HepG2 (cell line): ENCODE results near the gene CACNA1C. TPM values are rescaled to one million over a fixed set of nuclear protein-coding genes. Genes with fewer than 3 reads are reported as not detected.

Experiments
- ATAC-seq: fragments of 200-7000 bp; cut with Tn5 transposase; 3 replicates; pipeline ENCODE4 v1.9.1; 2020; ENCODE audit warnings: mild to moderate bottlenecking, moderate library complexity
- BruUV-seq: library from RNA; stranded (reverse); fragments of 400-500 nt; replicated peaks from 2 replicates; lab custom pipeline; 2021; lab: Mats Ljungman, UMichigan
- CTCF ChIA-PET: fragments of 300-600 bp; formaldehyde crosslinking; extraction: SDS; loops from one replicate; lab custom pipeline; 2021; ENCODE audit warnings: low total read pairs, inconsistent platforms, low intra/inter-chr PET ratio; lab: Yijun Ruan, JAX
- POLR2A ChIA-PET: fragments of 350-600 bp; sonication (Branson Sonifier 250); formaldehyde crosslinking; loops from one replicate; lab custom pipeline; 2020; ENCODE audit warnings: antibody characterized with exemption, inconsistent platforms; lab: Yijun Ruan, JAX
- DNase-seq: peaks from one replicate; pipeline ENCODE4 v3.0.0-alpha.2; 2015; ENCODE audit warnings: low spot score
- FAIRE-seq: peaks from 3 replicates; lab custom pipeline; 2011; peaks lifted over from hg19 to GRCh38; lab: Jason Lieb, UNC
- H2AFZ ChIP-seq: one replicate; pipeline ENCODE4 v1.6.1; 2011; ENCODE audit warnings: low read length, inconsistent platforms
- H3K27ac ChIP-seq: fragments of 300-600 bp; 3 replicates; pipeline ENCODE4 v1.8.0; 2011; ENCODE audit warnings: mixed run types, mild to moderate bottlenecking, mixed read lengths, low read length, inconsistent platforms; ENCODE audit not compliant: insufficient read depth; ENCODE audit errors: extremely low read length
- H3K27me3 ChIP-seq, 2 experiments: fragments of 200-600 bp in 1 of 2; 2 replicates in 1 of 2; 3 replicates in 1 of 2; pipeline versions ENCODE4 v1.6.0 to v1.8.0; 2011; ENCODE audit warnings: low read length in 2 of 2, mild to moderate bottlenecking in 2 of 2, moderate library complexity in 2 of 2, inconsistent platforms in 1 of 2; ENCODE audit not compliant: insufficient read depth in 2 of 2, control insufficient read depth in 1 of 2
- H3K36me3 ChIP-seq, 2 experiments: fragments of 200-600 bp in 1 of 2; replicated peaks in 1 of 2; 2 replicates in 1 of 2; 3 replicates in 1 of 2; pipeline versions ENCODE4 v1.5.1 to v1.8.0; 2011; ENCODE audit warnings: low read length in 2 of 2, inconsistent platforms in 1 of 2; ENCODE audit not compliant: insufficient read depth in 2 of 2, control insufficient read depth in 1 of 2
- H3K4me1 ChIP-seq: 2 replicates; pipeline ENCODE4 v1.5.1; 2012; ENCODE audit warnings: low read length, inconsistent platforms; ENCODE audit not compliant: insufficient read depth
- H3K4me2 ChIP-seq: 2 replicates; pipeline ENCODE4 v1.6.0; 2011; ENCODE audit warnings: low read depth, low read length, inconsistent platforms
- H3K4me3 ChIP-seq, 3 experiments: fragments of 200-600 bp in 1 of 3; sonication (generic), shearing (Covaris generic) in 1 of 3; replicated peaks in 1 of 3; 2 replicates each; pipeline ENCODE4 v1.5.1; 2011 to 2016; ENCODE audit warnings: low read length in 3 of 3, inconsistent platforms in 2 of 3, low read depth in 2 of 3, mild to moderate bottlenecking in 2 of 3, control low read depth in 1 of 3, mixed read lengths in 1 of 3; ENCODE audit not compliant: insufficient read depth in 1 of 3
- H3K79me2 ChIP-seq: one replicate; pipeline ENCODE4 v1.6.1; 2011; ENCODE audit warnings: low read length, inconsistent platforms; ENCODE audit not compliant: insufficient read depth
- H3K9ac ChIP-seq: 2 replicates; pipeline ENCODE4 v1.6.0; 2011; ENCODE audit warnings: mild to moderate bottlenecking, low read depth, low read length, inconsistent platforms; ENCODE audit not compliant: insufficient read depth
- H3K9me3 ChIP-seq: 2 replicates; pipeline ENCODE4 v1.5.1; 2012; ENCODE audit warnings: mild to moderate bottlenecking, low read length
- H4K20me1 ChIP-seq: 2 replicates; pipeline ENCODE4 v1.6.0; 2011; ENCODE audit warnings: inconsistent platforms, mild to moderate bottlenecking, low read length, moderate library complexity; ENCODE audit not compliant: insufficient read depth
- ARNT ChIP-seq: fragments of 450-650 bp; IDR thresholded peaks from 2 replicates; pipeline ENCODE4 v1.6.1; 2017
- IRF1 ChIP-seq: sonication (generic); formaldehyde crosslinking; IDR thresholded peaks from 2 replicates; pipeline ENCODE4 v1.4.0; 2020; ENCODE audit warnings: low read depth, mild to moderate bottlenecking, missing genetic modification reagents
- MAFK ChIP-seq, 2 experiments: IDR thresholded peaks in 1 of 2; conservative IDR thresholded peaks in 1 of 2; 2 replicates each; pipeline ENCODE4 v1.6.1; 2011; ENCODE audit warnings: improper control_type of control experiment in 2 of 2, low read length in 2 of 2
- MEIS1 ChIP-seq: sonication (generic); formaldehyde crosslinking; IDR thresholded peaks from 2 replicates; pipeline ENCODE4 v1.9.0; 2021; ENCODE audit warnings: mild to moderate bottlenecking, missing genetic modification reagents, moderate library complexity, borderline replicate concordance
- SMC3 ChIP-seq: IDR thresholded peaks from 2 replicates; pipeline ENCODE4 v1.6.1; 2011; ENCODE audit warnings: low read length, improper control_type of control experiment
- TRAFD1 ChIP-seq: sonication (generic); formaldehyde crosslinking; IDR thresholded peaks from 2 replicates; pipeline ENCODE4 v1.5.1; 2020; ENCODE audit warnings: missing genetic modification reagents, mild to moderate bottlenecking, borderline replicate concordance
- ZNF326 ChIP-seq: sonication (generic); formaldehyde crosslinking; IDR thresholded peaks from 2 replicates; pipeline ENCODE4 v1.4.0; 2020; ENCODE audit warnings: missing genetic modification reagents, borderline replicate concordance
- ZNF570 ChIP-seq: sonication (generic); formaldehyde crosslinking; IDR thresholded peaks from 2 replicates; pipeline ENCODE4 v1.4.0; 2020; ENCODE audit warnings: mild to moderate bottlenecking, missing genetic modification reagents, borderline replicate concordance
- ZNF572 ChIP-seq: sonication (generic); formaldehyde crosslinking; IDR thresholded peaks from 2 replicates; pipeline ENCODE4 v1.5.1; 2020; ENCODE audit warnings: mild to moderate bottlenecking, missing genetic modification reagents
- WGBS: methylation state at CpG from one replicate; pipeline ENCODE4 v1.1.6; 2017; ENCODE audit warnings: low lambda C conversion rate; 5-methylcytosine and 5-hydroxymethylcytosine counted together
- in situ Hi-C: cut with HindIII; loops from 2 replicates; pipeline ENCODE4 v1.10.0; 2017; ENCODE audit warnings: low pct_unique_long_range_greater_than_20kb; ENCODE audit not compliant: extremely low pct_ligation_motif_present
- intact Hi-C: fragments of 100-400 bp; cut with micrococcal nuclease; formaldehyde crosslinking; loops from one replicate; pipeline ENCODE4 v1.10.0; 2022; ENCODE audit not compliant: unreplicated experiment
- polyA plus RNA-seq, 8 experiments: library from polyadenylated mRNA; depleted of rRNA in 3 of 8; stranded (reverse) in 7 of 8; unstranded in 1 of 8; fragments of >200 nt; fragmentation: Illumina TruSeq in 4 of 8; extraction: Trizol in 4 of 8; gene quantifications; 2 replicates each; pipeline versions ENCODE4 v1.2.1 to v1.2.3, GENCODE V29; 2011 to 2016; ENCODE audit warnings: low read depth in 4 of 8, missing spikeins in 1 of 8, mixed read lengths in 1 of 8; ENCODE audit not compliant: insufficient read depth in 1 of 8
- total RNA-seq, 5 experiments: library from RNA; depleted of rRNA; stranded (reverse); fragments of >200 nt; fragmentation: Illumina TruSeq; extraction: Trizol; gene quantifications; 2 replicates each; pipeline ENCODE4 v1.2.3, GENCODE V29; 2016; ENCODE audit warnings: low read depth in 1 of 5
- TF ChIP-seq, protein P1 (sequence below): IDR thresholded peaks from 2 replicates; pipeline ENCODE4 v1.6.1; 2016; ENCODE audit warnings: mild to moderate bottlenecking, missing biosample characterization, missing genetic modification reagents
- TF ChIP-seq, protein P2 (sequence below): sonication (generic); formaldehyde crosslinking; IDR thresholded peaks from 2 replicates; pipeline ENCODE4 v1.5.0; 2020; ENCODE audit warnings: missing genetic modification reagents
- TF ChIP-seq, protein P3 (sequence below): sonication (generic); formaldehyde crosslinking; IDR thresholded peaks from 2 replicates; pipeline ENCODE4 v1.4.0; 2020; ENCODE audit warnings: missing genetic modification reagents
- TF ChIP-seq, protein P4 (sequence below): fragments of 450-650 bp; IDR thresholded peaks from 2 replicates; pipeline ENCODE4 v1.6.1; 2017

The CACNA1C gene
- total and polyA plus RNA-seq, 2 of the 13 experiments (the other 11 are each of a cell fraction or from before 2014, with no cell fraction given), result not detected

- intact Hi-C loops, result no loop called here
- H3K4me1 ChIP-seq, result no peaks in the 10 kb centered on the region
- ATAC-seq (no peak), FAIRE-seq (no peak), DNase-seq (no peak)
- H3K9me3 ChIP-seq, result no peaks in the 10 kb centered on the region
- H3K36me3 ChIP-seq, result no peaks in the 10 kb centered on the region
- in situ Hi-C loops, result no loop called here
- no peak for TF ChIP-seq MEIS1 (CRISPR knock-in tag)
- TF ChIP-seq, protein P1, sequence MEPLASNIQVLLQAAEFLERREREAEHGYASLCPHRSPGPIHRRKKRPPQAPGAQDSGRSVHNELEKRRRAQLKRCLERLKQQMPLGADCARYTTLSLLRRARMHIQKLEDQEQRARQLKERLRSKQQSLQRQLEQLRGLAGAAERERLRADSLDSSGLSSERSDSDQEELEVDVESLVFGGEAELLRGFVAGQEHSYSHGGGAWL, result no peak
- no peak for TF ChIP-seq ARNT
- no peak for TF ChIP-seq SMC3
- no peak for TF ChIP-seq ZNF570
- no peak for TF ChIP-seq TRAFD1
- TF ChIP-seq, protein P2, sequence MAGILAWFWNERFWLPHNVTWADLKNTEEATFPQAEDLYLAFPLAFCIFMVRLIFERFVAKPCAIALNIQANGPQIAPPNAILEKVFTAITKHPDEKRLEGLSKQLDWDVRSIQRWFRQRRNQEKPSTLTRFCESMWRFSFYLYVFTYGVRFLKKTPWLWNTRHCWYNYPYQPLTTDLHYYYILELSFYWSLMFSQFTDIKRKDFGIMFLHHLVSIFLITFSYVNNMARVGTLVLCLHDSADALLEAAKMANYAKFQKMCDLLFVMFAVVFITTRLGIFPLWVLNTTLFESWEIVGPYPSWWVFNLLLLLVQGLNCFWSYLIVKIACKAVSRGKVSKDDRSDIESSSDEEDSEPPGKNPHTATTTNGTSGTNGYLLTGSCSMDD (CRISPR knock-in tag), result no peak
- TF ChIP-seq, protein P3, sequence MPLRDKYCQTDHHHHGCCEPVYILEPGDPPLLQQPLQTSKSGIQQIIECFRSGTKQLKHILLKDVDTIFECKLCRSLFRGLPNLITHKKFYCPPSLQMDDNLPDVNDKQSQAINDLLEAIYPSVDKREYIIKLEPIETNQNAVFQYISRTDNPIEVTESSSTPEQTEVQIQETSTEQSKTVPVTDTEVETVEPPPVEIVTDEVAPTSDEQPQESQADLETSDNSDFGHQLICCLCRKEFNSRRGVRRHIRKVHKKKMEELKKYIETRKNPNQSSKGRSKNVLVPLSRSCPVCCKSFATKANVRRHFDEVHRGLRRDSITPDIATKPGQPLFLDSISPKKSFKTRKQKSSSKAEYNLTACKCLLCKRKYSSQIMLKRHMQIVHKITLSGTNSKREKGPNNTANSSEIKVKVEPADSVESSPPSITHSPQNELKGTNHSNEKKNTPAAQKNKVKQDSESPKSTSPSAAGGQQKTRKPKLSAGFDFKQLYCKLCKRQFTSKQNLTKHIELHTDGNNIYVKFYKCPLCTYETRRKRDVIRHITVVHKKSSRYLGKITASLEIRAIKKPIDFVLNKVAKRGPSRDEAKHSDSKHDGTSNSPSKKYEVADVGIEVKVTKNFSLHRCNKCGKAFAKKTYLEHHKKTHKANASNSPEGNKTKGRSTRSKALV (CRISPR knock-in tag), result no peak
- TF ChIP-seq IRF1 (CRISPR knock-in tag), result no peak
- TF ChIP-seq MAFK (conservative IDR thresholded peaks at IDR 0.05 in 1 of 2, IDR thresholded peaks at IDR 0.05 in 1 of 2; ENCODE audit: low read length in 2 of 2), result no peak
- TF ChIP-seq, protein P4, sequence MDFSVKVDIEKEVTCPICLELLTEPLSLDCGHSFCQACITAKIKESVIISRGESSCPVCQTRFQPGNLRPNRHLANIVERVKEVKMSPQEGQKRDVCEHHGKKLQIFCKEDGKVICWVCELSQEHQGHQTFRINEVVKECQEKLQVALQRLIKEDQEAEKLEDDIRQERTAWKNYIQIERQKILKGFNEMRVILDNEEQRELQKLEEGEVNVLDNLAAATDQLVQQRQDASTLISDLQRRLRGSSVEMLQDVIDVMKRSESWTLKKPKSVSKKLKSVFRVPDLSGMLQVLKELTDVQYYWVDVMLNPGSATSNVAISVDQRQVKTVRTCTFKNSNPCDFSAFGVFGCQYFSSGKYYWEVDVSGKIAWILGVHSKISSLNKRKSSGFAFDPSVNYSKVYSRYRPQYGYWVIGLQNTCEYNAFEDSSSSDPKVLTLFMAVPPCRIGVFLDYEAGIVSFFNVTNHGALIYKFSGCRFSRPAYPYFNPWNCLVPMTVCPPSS, result no peak
- TF ChIP-seq ZNF572 (CRISPR knock-in tag), result no peak
- no peak for TF ChIP-seq ZNF326 (CRISPR knock-in tag)
- no peak overlapping the region for H2AFZ ChIP-seq
- no peak overlapping the region for H3K9ac ChIP-seq
- no TSS peak for BruUV-seq
- CTCF ChIA-PET, result no interaction called here
- H3K4me2 ChIP-seq, result no peak overlapping the region
- H4K20me1 ChIP-seq, result peaks cover 2% of the 10 kb centered on the region; the same call in 1 of the 2 replicates
- H3K79me2 ChIP-seq, result no peaks in the 10 kb centered on the region
- 52% methylated on average over 12 of the region's 12 CpGs for WGBS
- no peak overlapping the region for H3K27ac ChIP-seq
- H3K27me3 ChIP-seq, result peaks cover 7 to 59% of the 10 kb centered on the region in 2 experiments; a peak in 3 of 5 replicates
- POLR2A ChIA-PET, result no interaction called here
- H3K4me3 ChIP-seq, result no peak overlapping the region
Observed at GRCh38 chr12:2461645-2462044, 408.9 kb downstream of the CACNA1C start.
